OCI-LY3 (cell line): ENCODE measurements around the gene TSPOAP1.

ENCODE experiments used
- H2AFZ ChIP-seq: fragments of 200-600, 300-600 bp; shearing (Covaris generic); 2 replicates; pipeline ENCODE4 v1.6.0; 2014; ENCODE audit warnings: antibody characterized with exemption, low read depth, low read length
- H3K27ac ChIP-seq: fragments of 200-600, 300-600 bp; sonication (generic); 2 replicates; pipeline ENCODE4 v1.5.1; 2014; ENCODE audit warnings: mild to moderate bottlenecking, low read length, moderate library complexity, mixed read lengths
- H3K27me3 ChIP-seq: fragments of 200-600, 300-600 bp; sonication (generic); 2 replicates; pipeline ENCODE4 v1.6.1; 2014; ENCODE audit warnings: low read depth, low read length, mixed read lengths
- H3K36me3 ChIP-seq: fragments of 200-600, 300-600 bp; sonication (generic); replicated peaks from 2 replicates; pipeline ENCODE3; 2014; ENCODE audit warnings: low read depth, low read length, mixed read lengths
- H3K4me1 ChIP-seq: fragments of 300-600, 200-600 bp; sonication (generic); 2 replicates; pipeline ENCODE4 v1.6.1; 2014; ENCODE audit warnings: low read length, mixed read lengths
- H3K4me2 ChIP-seq: fragments of 200-600, 300-600 bp; sonication (generic); 2 replicates; pipeline ENCODE4 v1.6.1; 2014; ENCODE audit warnings: low read length, mixed read lengths
- H3K4me3 ChIP-seq: fragments of 300-600, 200-600 bp; sonication (generic); 2 replicates; pipeline ENCODE4 v1.5.1; 2014; ENCODE audit warnings: antibody characterized with exemption, mild to moderate bottlenecking, low read length, moderate library complexity
- H3K79me2 ChIP-seq: fragments of 300-600, 200-600 bp; shearing (Covaris generic); 2 replicates; pipeline ENCODE4 v1.6.1; 2014; ENCODE audit warnings: mild to moderate bottlenecking, low read length, mixed read lengths
- H3K9ac ChIP-seq: fragments of 300-600, 200-600 bp; shearing (Covaris generic); 2 replicates; pipeline ENCODE4 v1.6.0; 2014; ENCODE audit warnings: mild to moderate bottlenecking, low read length, moderate library complexity
- H3K9me3 ChIP-seq: fragments of 200-600, 300-600 bp; shearing (Covaris generic); 2 replicates; pipeline ENCODE4 v1.6.1; 2014; ENCODE audit warnings: low read length, mixed read lengths; ENCODE audit not compliant: insufficient read depth
- H4K20me1 ChIP-seq: fragments of 200-600, 300-600 bp; sonication (generic); 2 replicates; pipeline ENCODE4 v1.6.1; 2016; ENCODE audit warnings: low read length, mixed read lengths; ENCODE audit not compliant: insufficient read depth
- CTCF ChIP-seq: fragments of 200-600, 300-600 bp; sonication (generic); IDR thresholded peaks from 2 replicates; pipeline ENCODE4 v1.5.1; 2014; ENCODE audit warnings: antibody characterized with exemption, low read length, low read depth
- EZH2phosphoT487 ChIP-seq: fragments of 200-600 bp; shearing (Covaris generic); IDR thresholded peaks from 2 replicates; pipeline ENCODE4 v1.6.1; 2018; ENCODE audit warnings: antibody characterized with exemption, mixed run types, low read depth

The TSPOAP1 gene

DNA sequence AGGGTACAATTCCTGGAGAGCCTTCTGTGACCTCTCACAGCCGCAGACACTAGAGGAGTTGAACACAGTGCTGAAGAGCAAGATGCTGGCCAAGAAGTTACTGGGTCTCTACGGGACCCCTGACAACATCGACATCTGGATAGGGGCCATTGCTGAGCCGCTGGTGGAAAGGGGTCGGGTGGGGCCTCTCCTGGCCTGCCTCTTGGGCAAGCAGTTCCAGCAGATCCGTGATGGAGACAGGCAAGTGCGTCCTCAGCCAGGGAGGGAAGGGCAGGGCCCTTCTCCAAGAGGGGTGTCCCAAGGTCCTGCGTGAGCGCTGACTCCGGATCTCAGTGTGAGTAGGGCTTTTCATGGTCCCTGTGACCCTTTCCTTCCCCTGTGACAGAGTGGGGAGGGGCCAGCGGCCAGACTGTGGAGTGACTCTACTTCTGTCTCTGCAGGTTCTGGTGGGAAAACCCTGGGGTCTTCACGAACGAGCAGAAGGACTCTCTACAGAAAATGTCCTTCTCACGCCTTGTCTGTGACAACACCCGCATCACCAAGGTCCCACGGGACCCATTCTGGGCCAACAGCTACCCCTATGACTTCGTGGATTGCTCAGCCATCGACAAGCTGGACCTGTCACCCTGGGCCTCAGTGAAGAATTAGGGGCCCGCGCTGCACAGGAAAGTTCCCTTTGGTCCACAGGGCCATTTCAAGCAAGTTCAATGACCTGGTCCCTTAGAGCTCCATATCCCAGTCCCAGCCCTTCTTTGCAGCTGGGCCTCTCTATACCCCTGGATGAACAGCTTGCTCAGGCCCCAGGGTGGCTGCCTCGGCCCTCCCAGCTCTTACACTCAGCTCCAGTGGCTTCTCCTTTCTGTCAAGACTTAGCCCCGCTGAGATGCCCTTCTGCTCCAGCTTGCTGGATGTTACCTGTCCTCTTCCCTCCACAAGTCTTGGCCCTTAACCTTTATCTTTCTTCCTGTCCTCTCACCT lies 61.0 kb downstream of the TSPOAP1 start:
- H3K4me2 ChIP-seq, result no peak overlapping the region
- no peak overlapping the region for H2AFZ ChIP-seq
- no peaks in the 10 kb centered on the region for H3K36me3 ChIP-seq
- H3K9me3 ChIP-seq, result no peaks in the 10 kb centered on the region
- H3K9ac ChIP-seq, result no peak overlapping the region
- H4K20me1 ChIP-seq, result no peaks in the 10 kb centered on the region
- no peak overlapping the region for H3K4me3 ChIP-seq
- TF ChIP-seq CTCF (no peak), EZH2phosphoT487 (no peak)
- no peak overlapping the region for H3K27ac ChIP-seq
- no peaks in the 10 kb centered on the region for H3K79me2 ChIP-seq
- H3K27me3 ChIP-seq, result peaks cover 33% of the 10 kb centered on the region
- no peaks in the 10 kb centered on the region for H3K4me1 ChIP-seq

DNA sequence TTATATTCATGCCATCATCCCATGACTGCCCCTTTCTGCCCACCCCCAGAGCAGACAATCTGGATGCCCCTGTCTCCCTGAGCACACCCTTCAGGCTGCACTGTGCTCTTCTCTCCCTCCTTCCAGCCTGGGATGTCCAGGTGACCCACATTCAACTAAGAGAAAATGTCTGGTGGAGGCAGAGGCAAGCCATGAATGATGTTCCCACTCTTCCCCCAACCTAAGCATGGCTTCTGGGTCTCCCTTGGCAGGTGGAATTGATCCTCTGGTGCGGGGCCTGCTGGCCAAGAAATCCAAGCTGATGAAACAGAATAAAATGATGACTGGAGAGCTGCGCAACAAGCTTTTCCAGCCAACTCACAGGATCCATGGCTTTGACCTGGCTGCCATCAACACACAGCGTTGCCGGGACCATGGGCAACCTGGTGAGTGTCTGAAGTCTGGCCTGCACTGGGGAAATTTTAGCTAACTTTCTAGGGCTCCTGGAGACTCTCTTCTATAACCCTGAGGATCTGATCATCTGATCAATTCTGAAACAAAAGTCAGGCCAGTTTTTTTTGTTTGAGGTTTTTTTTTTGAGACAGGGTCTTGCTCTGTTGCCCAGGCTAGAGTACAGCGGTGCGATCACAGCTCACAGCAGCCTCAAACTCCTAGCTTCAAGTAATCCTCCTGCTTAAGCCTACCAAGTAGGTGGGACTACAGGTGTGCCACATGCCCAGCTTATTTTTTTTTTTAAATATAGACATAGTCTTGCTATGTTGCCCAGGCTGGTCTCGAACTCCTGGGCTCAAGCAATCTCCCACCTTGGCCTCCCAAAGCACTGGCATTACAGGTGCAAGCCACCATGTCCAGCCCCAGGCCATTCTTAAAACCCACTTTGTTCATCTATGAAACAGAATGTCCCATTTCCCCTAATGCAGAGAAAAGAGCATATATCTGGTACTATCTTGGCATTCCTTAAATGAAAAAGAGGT lies 62.4 kb downstream of the TSPOAP1 start:
- Histone ChIP-seq H3K27ac (no peak overlapping the region), H3K4me3 (no peak overlapping the region), H3K4me1 (no peaks in the 10 kb centered on the region), H3K79me2 (no peaks in the 10 kb centered on the region), H4K20me1 (no peaks in the 10 kb centered on the region), H3K9me3 (no peaks in the 10 kb centered on the region), H3K27me3 (peaks cover 44% of the 10 kb centered on the region), H3K36me3 (no peaks in the 10 kb centered on the region), H2AFZ (no peak overlapping the region), H3K4me2 (no peak overlapping the region), H3K9ac (no peak overlapping the region)
- TF ChIP-seq CTCF (no peak), EZH2phosphoT487 (no peak)

GRCh38 chr17:58265271-58265670 lies 63.3 kb downstream of the TSPOAP1 start:
- Histone ChIP-seq H4K20me1 (no peaks in the 10 kb centered on the region), H3K27ac (no peak overlapping the region), H3K9ac (no peak overlapping the region), H3K79me2 (no peaks in the 10 kb centered on the region), H2AFZ (no peak overlapping the region), H3K27me3 (peaks cover 53% of the 10 kb centered on the region), H3K4me1 (no peaks in the 10 kb centered on the region), H3K36me3 (no peaks in the 10 kb centered on the region), H3K4me2 (no peak overlapping the region), H3K4me3 (no peak overlapping the region), H3K9me3 (no peaks in the 10 kb centered on the region)
- no peak for TF ChIP-seq CTCF
- no peak for TF ChIP-seq EZH2phosphoT487
